Measurements from ENCODE around the gene CDK5RAP2.

CDK5RAP2 gene

DNA sequence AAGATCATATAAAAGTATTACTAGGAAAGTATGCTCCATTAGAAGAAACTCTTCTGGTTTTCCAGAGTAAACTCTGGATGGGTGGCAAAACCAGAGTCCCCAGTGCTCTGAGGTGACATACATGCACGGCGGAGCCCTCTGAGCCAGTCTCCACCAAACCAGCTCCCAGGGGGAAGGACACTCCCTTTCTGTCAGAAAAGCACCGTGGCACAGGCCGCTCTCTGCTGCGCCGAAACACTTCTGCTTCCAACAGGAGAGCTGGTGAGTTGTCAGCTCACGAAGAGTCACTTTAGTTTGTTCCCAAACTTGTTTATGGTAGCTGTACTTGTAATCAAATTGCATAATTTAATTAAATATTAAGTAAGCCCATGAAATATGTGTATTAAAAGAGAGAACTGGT is 184.6 kb downstream of the CDK5RAP2 start:
- no peak for DNase-seq

DNA sequence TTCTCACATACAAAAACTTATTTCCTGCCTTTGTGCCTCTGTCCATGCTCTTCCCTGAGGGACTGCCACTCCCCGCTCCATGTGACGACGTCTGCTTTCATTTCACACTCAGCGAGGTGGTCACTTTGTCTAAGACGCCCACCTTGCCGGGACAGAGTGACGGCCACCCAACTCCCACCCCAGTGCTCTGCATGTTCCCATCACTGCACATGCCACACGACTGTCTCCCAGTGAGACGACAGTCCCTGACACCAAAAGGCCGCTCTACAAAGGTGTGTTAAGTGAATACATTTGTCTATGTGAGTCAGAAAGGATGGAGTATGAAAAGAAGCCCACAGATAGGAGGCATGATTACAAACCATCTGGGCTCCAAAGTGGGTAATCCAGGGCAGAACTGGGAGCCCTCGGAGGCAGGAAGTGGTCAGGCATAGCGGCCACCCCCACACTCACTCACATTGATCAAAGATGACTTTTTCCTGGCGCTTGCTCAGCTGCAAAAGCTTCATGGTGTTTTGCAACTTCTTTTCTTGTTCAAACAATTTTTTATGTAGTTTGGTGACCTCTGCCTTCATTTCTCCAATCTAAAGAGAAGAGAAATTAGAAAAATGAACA is 185.8 kb downstream of the CDK5RAP2 start:
- DNase-seq = no peak

DNA sequence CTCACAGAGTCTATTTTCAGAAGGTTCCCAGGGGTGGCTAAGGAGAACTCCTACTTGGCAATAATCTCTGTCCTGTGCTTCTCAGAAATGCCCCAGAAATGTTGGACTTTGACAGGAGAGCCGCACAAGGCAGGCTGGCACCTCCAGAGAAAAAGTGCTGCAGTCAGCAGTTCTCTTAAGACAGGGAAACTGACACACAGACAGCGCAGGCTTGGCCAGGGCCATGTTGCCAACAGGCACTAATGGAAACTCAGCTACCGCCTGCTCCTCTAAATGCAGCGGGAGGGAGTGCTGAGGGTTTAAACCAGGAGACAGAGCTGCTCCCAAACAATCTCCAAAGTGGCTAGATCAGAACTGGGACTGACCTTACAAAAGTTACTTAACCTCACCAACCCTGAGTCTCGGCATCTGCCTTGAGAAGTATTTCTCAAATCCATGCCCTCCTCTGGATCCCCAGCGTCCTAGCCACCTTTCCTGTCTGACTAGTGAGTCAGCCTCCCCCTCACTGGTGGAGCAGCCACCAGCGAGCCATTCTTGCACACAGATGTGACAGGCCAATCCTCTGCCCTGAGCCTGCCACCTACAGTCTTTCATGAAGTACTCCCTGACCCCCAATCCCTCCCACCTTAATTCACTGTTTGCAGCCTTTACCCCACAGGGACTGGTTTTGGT is 186.4 kb downstream of the CDK5RAP2 start:
- no peak for DNase-seq

DNA sequence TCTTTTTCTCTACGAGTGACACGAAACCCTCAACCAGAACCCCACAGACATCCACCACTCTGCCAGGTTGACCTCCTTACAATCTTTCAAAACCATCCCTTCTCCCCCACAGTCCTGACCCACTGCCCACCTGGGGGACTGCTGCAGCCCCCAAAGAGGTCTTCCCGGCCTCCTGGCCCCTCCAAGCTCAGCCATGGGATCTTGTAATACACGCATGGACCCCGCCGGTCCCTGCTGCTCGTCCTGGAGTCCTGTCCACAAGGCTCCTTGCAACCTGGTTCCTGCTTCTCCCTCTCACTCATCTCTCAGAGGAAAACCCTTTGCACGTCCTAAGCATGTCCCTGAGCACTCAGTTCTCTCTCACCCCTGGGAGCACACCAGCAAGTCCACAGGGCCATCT is 187.3 kb downstream of the CDK5RAP2 start:
- DNase-seq = no peak

DNA sequence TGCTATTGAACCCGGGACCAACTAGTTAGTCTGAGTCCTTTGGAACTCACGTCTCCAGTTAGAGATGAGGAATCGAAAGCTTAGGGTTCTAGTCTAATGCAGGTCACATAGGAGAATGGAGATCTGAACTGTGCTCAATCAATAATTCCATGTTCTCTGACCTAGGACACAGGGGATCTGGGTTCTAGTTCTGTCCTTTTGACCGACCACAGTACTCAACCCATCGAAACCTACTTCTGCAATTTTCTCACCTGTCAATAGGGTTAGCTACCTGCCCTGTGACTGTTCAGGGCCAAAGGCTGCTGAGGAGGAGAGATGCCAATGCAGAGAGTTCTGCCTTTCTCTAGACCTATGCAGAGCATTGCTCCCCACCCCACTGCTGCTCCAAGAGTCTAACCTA is 187.7 kb downstream of the CDK5RAP2 start:
- DNase-seq = no peak

DNA sequence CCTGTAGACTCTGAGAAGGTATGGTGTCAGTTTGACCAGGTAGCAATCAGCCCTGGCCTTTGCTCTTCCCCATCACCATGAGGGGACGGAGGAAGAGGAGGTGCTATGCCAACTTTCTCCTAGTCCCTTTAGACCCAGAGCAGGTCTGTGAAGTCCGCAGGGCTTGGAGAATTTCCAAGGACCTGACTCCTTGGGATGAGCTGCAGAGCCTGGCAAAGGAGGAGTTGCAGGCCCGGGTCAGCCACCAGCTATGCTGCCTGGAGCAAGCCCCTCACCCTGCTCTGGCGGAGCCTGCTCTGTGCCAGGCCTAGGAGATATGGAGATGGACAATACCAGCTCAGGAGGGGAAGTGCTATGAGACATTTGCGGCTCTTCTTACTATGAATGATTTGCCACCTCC is 188.3 kb downstream of the CDK5RAP2 start:
- no peak for DNase-seq

DNA sequence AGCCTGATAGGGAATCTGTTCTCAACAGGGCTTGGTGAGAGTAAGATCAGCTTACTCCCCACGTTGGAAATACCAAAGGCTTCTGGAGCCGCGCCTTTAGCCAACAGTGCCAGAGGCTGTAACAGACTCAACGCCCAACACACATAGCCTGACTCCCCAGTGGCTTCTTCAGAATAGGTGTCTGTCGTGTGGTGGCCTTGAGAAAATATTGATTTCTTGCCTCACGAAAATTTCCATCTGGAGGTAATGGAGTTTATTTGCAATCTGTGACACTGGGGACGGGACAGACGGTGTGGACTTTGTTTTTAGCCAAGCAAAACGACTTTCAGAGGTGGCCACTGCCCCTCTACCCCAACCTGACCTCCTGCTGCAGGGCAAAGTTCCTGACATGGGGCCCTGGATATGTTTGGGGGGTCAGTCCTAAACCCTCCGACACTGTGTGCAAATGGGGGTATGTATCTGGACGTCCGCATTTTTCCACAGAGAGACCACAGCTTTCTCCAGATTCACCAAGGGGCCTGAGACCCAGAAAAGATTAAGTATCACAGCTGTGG is 189.3 kb downstream of the CDK5RAP2 start:
- no peak for DNase-seq

DNA sequence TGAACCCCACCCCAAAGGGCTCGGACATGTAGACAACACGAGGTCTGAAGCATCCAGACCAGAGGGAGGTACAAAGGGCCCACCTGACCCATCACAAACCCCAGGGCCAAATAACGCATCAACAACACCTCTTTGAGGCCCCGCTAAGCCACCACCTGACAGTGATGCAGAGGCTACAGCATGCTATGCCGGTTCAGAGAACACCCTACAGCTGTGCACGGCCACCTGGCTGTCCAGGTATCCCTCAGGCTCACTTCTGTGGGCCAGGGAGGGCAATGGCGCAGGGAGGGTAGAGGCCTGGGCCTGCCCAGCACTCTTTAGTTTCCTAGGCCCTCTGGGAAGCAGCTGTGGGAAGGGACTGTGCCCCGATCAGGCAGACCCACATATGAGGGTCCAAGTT is 190.1 kb downstream of the CDK5RAP2 start:
- DNase-seq = no peak

DNA sequence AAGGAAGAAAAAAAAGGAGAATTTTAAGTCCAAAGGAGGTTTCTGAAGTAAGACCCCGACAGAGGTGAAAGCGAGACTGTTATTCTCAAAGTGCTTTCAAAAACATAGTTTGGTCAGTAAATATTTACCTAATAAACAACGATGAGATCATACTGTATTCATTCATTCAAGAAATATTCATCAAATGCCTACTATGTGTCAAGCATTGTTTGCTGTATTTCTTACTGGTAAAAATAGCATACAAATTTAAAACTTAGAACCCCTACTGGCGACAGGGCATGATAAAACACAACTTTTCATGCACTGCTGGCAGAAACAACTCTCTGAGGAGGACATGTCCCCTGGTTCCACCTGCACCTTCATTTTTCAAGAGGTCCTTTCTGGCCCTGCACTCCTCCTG is 190.7 kb downstream of the CDK5RAP2 start:
- DNase-seq = no peak

DNA sequence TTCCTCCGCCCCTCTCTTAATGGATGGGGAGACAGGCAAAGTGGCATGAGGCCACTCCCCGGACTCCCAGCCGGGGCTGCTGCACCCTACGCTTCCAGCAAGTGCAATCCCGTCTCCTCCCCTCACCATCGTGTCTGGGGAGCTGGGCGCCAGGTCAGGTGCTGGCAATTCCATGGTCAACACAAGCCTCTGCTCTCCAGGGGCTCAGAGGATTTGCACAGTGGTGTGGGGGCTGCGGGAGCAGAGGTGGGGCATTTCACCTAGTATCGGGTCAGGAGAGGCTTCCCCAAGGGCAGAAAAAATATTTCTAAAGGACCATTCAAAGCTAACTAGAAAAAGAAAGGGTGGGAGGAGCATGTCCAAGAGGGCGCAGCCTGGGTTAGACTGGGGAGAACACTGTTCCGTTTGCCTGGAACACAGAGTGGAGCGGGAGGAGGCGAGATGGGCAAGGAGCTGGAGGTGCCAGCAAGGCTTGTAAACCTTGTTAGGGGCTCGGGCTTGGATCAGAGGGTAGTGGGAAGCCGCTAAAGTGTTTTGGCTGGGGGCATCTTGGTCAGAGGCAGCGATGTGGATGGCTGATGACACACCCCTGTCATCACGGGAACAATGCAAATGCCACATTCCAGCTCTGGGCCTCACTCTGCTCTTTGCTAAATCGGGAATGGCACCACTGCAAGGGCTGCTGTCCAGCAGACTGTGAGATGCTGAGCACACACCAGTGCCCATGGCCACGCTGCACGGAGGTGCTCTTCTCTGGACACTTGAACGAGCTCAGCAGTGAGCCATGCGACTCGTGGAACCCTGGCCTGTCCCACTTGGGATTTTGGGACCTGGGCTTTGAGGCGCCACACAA is 191.7 kb downstream of the CDK5RAP2 start:
- no peak for DNase-seq

DNA sequence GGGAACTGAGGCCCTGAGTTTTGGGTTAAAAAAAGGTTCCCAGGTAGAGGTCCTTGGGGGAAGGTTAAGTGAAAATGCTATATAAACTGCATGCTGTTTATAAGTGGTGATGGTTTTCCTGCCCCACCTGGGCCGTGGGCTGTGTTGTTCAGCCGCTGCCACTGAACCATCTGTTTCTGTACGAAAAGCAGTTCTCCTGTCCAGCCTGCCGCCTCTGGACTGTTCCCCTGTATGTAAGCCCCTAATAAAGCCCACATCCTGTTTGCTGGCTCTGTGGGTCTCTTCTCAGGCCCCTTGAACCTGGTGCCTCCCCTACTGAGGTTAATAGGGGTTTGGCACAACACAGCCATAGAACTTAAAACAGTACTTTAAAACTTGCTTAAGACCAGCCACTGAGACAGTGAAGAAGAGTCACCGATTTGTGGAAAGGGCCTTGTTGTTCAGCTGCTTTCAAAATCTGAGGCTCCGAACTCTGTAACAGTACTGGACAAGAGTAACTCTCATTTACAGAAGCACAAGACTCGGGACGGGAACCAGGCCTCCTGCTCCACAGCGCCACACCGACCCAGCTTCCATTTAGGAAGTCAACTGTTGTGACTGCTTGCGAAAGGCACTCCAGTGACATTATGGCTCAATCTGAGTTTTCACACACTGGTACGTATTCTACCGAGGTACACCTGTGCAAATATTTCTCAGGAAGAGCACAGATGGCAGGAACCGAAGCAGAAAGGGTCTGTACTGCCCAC is 192.5 kb downstream of the CDK5RAP2 start:
- DNase-seq = peak; percentile 39

DNA sequence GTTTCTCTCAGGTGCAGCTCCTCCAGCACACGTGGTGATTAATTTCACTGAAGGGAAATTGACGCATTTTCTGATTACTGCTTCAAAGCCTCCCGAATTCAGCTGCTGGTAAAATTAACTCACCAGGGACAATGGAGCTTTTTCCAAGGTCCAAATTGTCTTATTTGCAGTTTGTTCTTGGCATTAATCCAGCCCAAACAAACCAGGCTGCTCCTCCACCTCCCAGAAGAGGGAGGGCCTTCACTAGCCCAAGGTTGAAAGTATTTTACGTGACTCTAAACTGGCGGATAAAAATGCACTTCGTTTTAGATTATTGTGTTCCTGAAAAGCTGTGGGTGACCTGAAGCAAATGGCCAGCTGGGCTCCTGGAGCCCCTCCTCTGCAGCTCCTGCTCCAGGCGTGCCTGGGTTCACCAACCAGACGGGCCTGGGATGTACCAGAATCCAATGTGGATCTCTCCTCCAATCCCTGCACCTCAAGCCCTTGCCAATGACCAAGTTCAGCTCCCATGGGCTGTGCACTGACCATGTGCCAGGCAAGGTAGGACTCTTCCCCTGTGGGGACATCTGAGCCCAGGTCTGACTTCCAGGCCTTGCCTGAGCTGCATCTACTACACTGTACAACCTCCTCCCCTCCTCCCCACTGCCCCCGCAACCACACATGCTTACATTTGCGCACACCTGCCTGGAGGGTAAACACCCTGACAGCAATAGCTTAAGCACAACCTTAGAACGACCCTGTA is 193.4 kb downstream of the CDK5RAP2 start:
- DNase-seq = peak; percentile 84

DNA sequence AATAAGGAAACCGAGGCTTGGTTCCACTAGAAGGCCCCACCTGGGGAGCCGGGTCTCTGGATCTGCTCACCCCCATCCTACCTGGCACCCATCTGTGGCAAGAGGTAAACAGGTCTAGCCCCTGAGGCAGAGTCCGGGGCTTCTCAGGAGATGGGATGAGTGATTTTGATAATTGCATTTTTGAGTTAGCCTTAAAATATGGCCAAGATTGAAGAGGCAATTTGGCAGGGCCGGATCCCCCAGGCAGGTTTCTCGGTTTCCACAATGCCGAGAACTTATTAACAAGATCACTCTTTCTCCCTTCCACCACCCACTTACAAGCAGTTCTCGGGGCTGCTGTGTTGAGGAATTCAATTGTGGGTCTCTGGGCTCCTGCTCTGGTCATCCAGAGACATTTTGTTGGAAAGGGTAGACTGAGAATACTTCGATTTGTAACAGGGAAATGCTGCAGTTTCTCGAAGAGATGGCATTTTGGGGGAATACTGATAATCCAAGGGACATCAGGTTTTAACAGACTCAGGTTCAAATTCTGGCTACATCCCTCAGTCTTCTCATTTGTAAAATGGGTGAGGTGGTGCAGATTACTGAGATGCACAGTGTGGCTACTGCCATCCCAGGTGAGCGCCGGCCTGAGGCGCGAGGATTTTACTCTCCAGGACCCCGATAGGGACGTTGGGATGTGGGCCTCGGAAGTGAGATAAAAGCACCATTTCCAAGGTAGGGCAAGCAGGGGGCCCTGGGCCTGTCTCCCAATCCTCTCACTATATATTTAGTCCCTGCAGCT is 194.2 kb downstream of the CDK5RAP2 start:
- DNase-seq = no peak

DNA sequence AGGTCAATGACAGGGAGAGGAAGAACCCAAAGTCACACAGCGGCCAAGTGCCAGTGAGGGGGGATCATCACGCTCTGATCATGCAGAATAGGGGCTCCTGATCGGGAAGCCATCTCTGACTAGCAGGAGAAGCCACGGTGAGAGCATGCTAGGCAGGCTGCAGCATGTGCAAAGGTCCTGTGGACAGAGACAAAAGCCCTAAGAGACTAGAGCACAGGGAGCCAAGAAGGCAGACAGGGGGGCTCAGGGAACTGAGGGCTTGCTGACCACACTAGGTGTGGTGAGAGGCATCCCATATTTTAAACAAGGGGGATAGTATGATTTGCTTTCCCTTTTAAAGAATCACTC is 195.1 kb downstream of the CDK5RAP2 start:
- DNase-seq = no peak

DNA sequence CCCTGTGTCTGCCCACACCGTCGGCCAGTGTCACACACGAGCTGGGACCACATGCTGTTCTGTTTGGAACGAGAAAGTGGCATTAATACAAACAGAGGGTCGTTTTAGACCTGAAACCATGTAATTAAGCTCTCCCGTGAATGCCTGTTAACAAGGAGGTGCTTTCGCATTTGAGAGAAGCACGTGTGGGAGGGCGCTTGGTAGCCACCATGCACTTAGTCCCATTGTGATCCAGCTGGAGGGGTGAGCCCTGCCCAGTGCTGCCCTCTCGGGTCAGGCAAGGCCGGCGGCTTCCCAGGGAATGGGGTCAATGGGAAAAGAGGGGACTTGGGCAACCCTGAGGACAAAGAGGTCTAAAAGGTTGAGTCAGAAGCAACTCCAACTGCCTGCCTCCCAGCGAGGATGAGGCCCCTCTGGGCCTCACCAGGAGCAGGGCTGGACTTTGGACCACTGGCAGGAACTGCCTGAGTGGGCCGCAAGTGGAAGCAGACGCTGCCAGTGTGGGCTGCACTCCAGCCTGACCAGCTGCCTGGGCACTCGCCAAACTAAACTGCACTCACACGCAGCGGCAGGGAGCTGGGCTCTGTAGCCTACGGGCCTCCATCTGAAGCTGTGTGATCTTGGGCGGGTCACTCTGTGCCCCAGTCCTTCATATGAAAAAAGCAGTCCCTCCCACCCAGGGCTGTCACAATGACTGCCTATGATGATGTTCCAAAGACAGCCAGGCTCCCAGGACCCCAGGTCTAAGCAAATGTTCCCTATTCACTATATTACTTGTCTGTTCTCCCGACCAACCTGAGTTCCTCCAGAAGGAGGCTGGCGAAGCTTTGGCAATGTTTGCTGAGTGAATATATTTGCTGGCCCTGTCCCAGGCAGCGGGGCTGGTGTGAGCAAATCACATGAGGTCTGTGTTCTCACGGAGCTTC is 195.7 kb downstream of the CDK5RAP2 start:
- DNase-seq = no peak

DNA sequence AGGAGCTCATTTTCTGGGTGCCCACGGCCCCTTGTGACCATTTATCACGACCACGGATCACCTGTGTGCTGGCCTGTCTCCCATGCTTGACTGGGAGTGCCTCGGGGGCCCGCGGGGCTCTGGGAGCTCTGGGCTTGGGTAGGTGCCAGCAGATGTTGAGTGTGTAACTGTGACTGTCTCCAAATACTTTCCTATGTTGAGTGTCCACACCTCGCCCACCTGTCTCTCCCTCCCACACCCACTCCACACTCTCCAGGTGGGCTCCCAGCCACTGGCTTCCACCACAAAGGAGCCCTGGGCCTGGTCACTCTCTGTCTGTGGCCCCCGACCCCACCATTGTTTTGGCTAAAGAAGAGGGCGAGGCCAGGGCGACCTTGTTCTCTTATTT is 196.4 kb downstream of the CDK5RAP2 start:
- no peak for DNase-seq

DNA sequence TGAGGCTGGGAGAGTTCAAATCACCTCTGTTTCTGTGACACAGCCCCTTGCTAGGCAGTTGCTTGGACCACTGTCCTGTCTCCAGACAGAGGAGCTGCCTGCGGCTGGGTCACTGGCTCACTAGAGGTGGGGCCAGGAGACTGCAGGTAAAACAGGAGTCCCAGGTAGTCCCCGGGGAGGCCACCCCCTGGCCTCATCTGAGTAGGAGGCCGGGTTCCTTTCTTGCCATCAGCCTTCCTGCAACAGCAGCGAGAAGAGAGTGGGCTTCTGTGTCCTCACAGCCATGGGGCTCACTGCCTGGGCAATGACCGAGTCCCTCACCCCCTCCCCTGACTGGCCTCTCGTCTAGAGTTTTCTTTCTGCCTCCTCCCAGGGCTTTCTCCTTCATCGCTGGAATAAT is 197.5 kb downstream of the CDK5RAP2 start:
- no peak for DNase-seq

DNA sequence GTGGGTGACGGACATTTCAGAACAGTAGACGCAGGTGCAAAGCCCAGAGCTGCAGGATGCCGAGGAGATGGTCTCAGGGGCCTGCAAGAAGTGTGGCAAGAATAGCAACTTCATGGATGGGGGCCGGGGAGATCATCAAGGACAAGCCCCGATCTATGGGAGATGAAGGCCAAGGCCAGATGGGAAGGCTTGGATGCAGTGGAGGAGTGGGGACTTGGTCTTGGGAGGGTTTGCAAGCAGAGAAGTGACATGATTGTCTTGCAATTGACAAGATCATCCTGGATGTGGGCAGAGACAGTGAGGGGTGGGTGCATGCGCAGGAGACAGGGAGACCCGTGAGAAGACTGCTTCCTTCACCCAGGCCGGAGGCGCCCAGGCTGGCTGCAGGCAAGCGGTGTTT is 198.1 kb downstream of the CDK5RAP2 start:
- no peak for DNase-seq

DNA sequence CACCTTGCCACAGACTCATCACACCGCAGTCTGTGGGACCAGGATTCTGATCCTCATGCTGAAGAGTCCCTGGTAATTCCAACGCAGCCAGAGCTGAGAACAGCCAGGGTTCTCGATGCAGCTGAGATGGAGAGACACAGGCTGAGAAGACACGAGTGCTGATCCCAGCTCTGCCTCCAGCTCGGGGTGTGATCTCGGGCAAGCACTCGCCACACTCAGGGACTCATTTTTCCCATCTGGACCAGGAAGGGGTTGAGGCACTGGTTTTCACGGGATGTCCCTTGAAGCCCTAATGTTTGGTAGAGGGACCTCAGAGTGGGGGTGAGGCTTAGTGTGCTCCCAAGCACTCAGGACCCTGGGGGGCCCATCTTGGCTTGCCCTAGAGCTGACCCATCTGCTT is 200.4 kb downstream of the CDK5RAP2 start:
- no peak for DNase-seq

DNA sequence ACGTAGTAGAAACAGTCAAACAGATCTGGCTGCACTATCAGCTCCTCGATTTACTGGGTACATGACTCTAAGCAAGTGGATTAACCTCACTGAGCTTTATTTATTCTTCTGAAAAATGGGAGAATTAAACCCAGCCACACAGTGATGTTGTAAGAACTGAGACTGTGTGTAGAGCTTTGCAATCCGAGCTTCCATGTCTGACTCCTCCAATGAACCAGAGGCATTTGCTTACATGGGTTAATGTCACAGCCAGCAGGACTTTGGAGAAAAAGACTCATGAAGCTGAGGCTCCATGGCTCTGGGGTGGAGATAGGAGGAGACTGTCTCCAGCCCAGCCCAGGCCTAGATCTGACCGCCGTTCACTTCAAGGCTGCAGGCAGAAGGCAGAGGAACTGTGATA is 201.3 kb downstream of the CDK5RAP2 start:
- no peak for DNase-seq

All from NCI-H1436 treated with DMSO at 0.1 percent for 48 hours (cell line).